HepG2 (cell line): ENCODE data around the gene APC2. TPM values are rescaled to one million over a fixed set of nuclear protein-coding genes. Genes with fewer than 3 reads are reported as not detected.

Experiments
- ARID2 ChIP-seq: sonication (generic); formaldehyde crosslinking; IDR thresholded peaks from 2 replicates; pipeline ENCODE4 v1.8.1; 2022; ENCODE audit warnings: mild to moderate bottlenecking, missing genetic modification reagents, borderline replicate concordance
- ATF1 ChIP-seq: IDR thresholded peaks from 2 replicates; pipeline ENCODE4 v1.6.1; 2016; ENCODE audit warnings: mild to moderate bottlenecking, control low read depth
- HOXA5 ChIP-seq: sonication (generic); formaldehyde crosslinking; IDR thresholded peaks from 2 replicates; pipeline ENCODE4 v1.4.0; 2020; ENCODE audit warnings: missing genetic modification reagents
- MAZ ChIP-seq, 2 experiments: sonication (generic) in 1 of 2; formaldehyde crosslinking in 1 of 2; IDR thresholded peaks; 2 replicates each; pipeline versions ENCODE4 v1.5.0 to v1.6.1; 2012 to 2020; ENCODE audit warnings: low read depth in 2 of 2, mild to moderate bottlenecking in 2 of 2, borderline replicate concordance in 1 of 2, improper control_type of control experiment in 1 of 2, low read length in 1 of 2, missing genetic modification reagents in 1 of 2, moderate library complexity in 1 of 2
- MED13 ChIP-seq: sonication (generic); formaldehyde crosslinking; IDR thresholded peaks from 2 replicates; pipeline ENCODE4 v1.5.0; 2020; ENCODE audit warnings: missing genetic modification reagents
- MEIS2 ChIP-seq: sonication (generic); formaldehyde crosslinking; IDR thresholded peaks from 2 replicates; pipeline ENCODE4 v1.9.0; 2021; ENCODE audit warnings: mild to moderate bottlenecking, missing genetic modification reagents
- MIXL1 ChIP-seq: IDR thresholded peaks from 2 replicates; pipeline ENCODE4 v1.6.1; 2016
- NFE2L1 ChIP-seq: sonication (generic); formaldehyde crosslinking; IDR thresholded peaks from 2 replicates; pipeline ENCODE4 v1.4.0; 2020; ENCODE audit warnings: missing genetic modification reagents, mild to moderate bottlenecking, borderline replicate concordance
- RBFOX2 ChIP-seq: fragments of 200-400 bp; formaldehyde crosslinking; IDR thresholded peaks from 2 replicates; pipeline ENCODE4 v1.6.1; 2017; ENCODE audit warnings: low read depth, mild to moderate bottlenecking, low read length
- RXRA ChIP-seq: sonication (generic); formaldehyde crosslinking; IDR thresholded peaks from 2 replicates; pipeline ENCODE4 v1.5.1; 2020; ENCODE audit warnings: missing genetic modification reagents
- SNAPC2 ChIP-seq: sonication (generic); formaldehyde crosslinking; IDR thresholded peaks from 2 replicates; pipeline ENCODE4 v1.8.1; 2022; ENCODE audit warnings: mild to moderate bottlenecking, missing genetic modification reagents
- SOX5 ChIP-seq: IDR thresholded peaks from 2 replicates; pipeline ENCODE4 v1.6.1; 2016; ENCODE audit warnings: borderline replicate concordance
- TBP ChIP-seq: sonication (generic); formaldehyde crosslinking; IDR thresholded peaks from 2 replicates; pipeline ENCODE4 v1.5.0; 2020; ENCODE audit warnings: missing genetic modification reagents
- TEAD2 ChIP-seq: sonication (generic); formaldehyde crosslinking; IDR thresholded peaks from 2 replicates; pipeline ENCODE4 v1.9.0; 2021; ENCODE audit warnings: missing genetic modification reagents
- ZBTB38 ChIP-seq: sonication (generic); formaldehyde crosslinking; IDR thresholded peaks from 2 replicates; pipeline ENCODE4 v1.5.1; 2020; ENCODE audit warnings: mild to moderate bottlenecking, missing genetic modification reagents
- ZNF235 ChIP-seq: sonication (generic); formaldehyde crosslinking; IDR thresholded peaks from 2 replicates; pipeline ENCODE4 v1.8.1; 2023; ENCODE audit warnings: mild to moderate bottlenecking, missing genetic modification reagents, borderline replicate concordance
- ZNF256 ChIP-seq: sonication (generic); formaldehyde crosslinking; conservative IDR thresholded peaks from 2 replicates; pipeline ENCODE4 v1.4.0; 2020; ENCODE audit warnings: missing genetic modification reagents
- ZNF441 ChIP-seq: sonication (generic); formaldehyde crosslinking; IDR thresholded peaks from 2 replicates; pipeline ENCODE4 v1.7.0; 2021; ENCODE audit warnings: missing genetic modification reagents, borderline replicate concordance
- ZNF772 ChIP-seq: sonication (generic); formaldehyde crosslinking; IDR thresholded peaks from 2 replicates; pipeline ENCODE4 v1.5.0; 2020; ENCODE audit warnings: mild to moderate bottlenecking, missing genetic modification reagents
- ZSCAN25 ChIP-seq: sonication (generic); formaldehyde crosslinking; IDR thresholded peaks from 2 replicates; pipeline ENCODE4 v1.8.0; 2022; ENCODE audit warnings: mild to moderate bottlenecking, missing genetic modification reagents
- polyA plus RNA-seq, 8 experiments: library from polyadenylated mRNA; depleted of rRNA in 3 of 8; stranded (reverse) in 7 of 8; unstranded in 1 of 8; fragments of >200 nt; fragmentation: Illumina TruSeq in 4 of 8; extraction: Trizol in 4 of 8; gene quantifications; 2 replicates each; pipeline versions ENCODE4 v1.2.1 to v1.2.3, GENCODE V29; 2011 to 2016; ENCODE audit warnings: low read depth in 4 of 8, missing spikeins in 1 of 8, mixed read lengths in 1 of 8; ENCODE audit not compliant: insufficient read depth in 1 of 8
- total RNA-seq, 5 experiments: library from RNA; depleted of rRNA; stranded (reverse); fragments of >200 nt; fragmentation: Illumina TruSeq; extraction: Trizol; gene quantifications; 2 replicates each; pipeline ENCODE4 v1.2.3, GENCODE V29; 2016; ENCODE audit warnings: low read depth in 1 of 5
- TF ChIP-seq, protein P1 (sequence below): sonication (generic); formaldehyde crosslinking; IDR thresholded peaks from 2 replicates; pipeline ENCODE4 v1.4.0; 2020; ENCODE audit warnings: low read depth, missing genetic modification reagents
- TF ChIP-seq, protein P2 (sequence below): sonication (generic); formaldehyde crosslinking; IDR thresholded peaks from 2 replicates; pipeline ENCODE4 v1.5.0; 2020; ENCODE audit warnings: missing genetic modification reagents
- TF ChIP-seq, protein P3 (sequence below): sonication (generic); IDR thresholded peaks from 2 replicates; pipeline ENCODE4 v1.6.1; 2016; ENCODE audit warnings: low read depth, borderline replicate concordance

The APC2 gene
- total and polyA plus RNA-seq, 2 of the 13 experiments (the other 11 are each of a cell fraction or from before 2014, with no cell fraction given) = 0.08 to 0.22 TPM

DNA sequence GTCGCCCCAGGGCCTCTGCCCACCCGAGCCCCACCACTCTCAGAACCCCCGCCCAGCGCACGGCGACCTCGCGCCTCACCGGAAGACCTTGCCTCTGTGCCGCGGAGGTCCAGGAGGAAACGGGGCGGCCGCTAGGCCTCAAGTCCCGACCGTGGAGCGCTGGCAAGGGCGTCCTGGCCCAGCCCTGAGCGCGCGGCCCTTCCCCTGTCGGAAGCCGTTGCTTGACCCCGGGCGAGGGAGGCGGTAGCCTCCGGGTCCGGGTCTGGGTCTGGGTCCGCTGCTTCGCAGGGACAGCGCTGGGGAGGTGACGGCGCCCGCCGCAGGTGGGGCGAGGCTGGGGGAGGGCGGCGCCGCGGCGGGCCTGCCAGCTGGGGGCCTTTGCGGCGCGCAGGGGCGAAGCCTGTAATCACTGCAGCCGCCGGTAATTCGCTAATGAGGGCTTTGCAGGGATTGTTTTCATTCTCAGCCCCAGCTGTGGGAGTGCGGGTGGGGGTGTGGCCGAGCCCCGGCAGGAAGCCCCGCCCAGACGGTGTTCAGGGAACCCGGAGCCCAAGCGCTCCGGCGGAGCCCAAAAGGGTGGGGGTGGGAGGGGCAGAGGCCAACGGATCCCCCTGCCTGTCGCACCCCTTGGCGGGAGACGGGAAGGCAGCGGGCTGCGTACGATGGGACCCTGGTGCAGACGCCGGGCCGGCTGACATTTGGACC lies 20.5 kb downstream of the APC2 start (continued):
- TF ChIP-seq, protein P1, sequence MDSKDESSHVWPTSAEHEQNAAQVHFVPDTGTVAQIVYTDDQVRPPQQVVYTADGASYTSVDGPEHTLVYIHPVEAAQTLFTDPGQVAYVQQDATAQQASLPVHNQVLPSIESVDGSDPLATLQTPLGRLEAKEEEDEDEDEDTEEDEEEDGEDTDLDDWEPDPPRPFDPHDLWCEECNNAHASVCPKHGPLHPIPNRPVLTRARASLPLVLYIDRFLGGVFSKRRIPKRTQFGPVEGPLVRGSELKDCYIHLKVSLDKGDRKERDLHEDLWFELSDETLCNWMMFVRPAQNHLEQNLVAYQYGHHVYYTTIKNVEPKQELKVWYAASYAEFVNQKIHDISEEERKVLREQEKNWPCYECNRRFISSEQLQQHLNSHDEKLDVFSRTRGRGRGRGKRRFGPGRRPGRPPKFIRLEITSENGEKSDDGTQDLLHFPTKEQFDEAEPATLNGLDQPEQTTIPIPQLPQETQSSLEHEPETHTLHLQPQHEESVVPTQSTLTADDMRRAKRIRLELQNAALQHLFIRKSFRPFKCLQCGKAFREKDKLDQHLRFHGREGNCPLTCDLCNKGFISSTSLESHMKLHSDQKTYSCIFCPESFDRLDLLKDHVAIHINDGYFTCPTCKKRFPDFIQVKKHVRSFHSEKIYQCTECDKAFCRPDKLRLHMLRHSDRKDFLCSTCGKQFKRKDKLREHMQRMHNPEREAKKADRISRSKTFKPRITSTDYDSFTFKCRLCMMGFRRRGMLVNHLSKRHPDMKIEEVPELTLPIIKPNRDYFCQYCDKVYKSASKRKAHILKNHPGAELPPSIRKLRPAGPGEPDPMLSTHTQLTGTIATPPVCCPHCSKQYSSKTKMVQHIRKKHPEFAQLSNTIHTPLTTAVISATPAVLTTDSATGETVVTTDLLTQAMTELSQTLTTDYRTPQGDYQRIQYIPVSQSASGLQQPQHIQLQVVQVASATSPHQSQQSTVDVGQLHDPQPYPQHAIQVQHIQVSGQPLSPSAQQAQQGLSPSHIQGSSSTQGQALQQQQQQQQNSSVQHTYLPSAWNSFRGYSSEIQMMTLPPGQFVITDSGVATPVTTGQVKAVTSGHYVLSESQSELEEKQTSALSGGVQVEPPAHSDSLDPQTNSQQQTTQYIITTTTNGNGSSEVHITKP (CRISPR knock-in tag) = no peak
- TF ChIP-seq, protein P2, sequence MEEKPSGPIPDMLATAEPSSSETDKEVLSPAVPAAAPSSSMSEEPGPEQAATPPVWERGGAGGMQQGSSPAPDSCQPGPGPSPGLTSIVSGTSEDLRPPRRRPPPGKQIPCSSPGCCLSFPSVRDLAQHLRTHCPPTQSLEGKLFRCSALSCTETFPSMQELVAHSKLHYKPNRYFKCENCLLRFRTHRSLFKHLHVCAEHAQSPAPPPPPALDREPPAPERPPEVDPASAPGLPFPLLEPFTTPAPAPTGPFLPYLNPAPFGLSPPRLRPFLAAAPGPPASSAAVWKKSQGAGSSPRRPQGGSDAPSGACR = 0 out of 2 replicates have a peak, but pooled peaks have one; percentile 12
- TF ChIP-seq ATF1 = no peak
- no peak for TF ChIP-seq SOX5 (CRISPR knock-in tag)
- TF ChIP-seq TEAD2 = no peak
- TF ChIP-seq RBFOX2 = no peak; the same call in none of the 2 replicates
- TF ChIP-seq HOXA5 (CRISPR knock-in tag) = 0 out of 2 replicates have a peak, but pooled peaks have one; percentile 34
- no peak for TF ChIP-seq RXRA (CRISPR knock-in tag)
- TF ChIP-seq ZBTB38 = 0 out of 2 replicates have a peak, but pooled peaks have one; percentile 37
- no peak for TF ChIP-seq TBP (CRISPR knock-in tag)
- peak; percentile 54; the same call in 1 of the 2 replicates for TF ChIP-seq ZNF772 (CRISPR knock-in tag)
- TF ChIP-seq ZNF235 = no peak
- no peak for TF ChIP-seq MAZ (IDR thresholded peaks at IDR 0.05; ENCODE audit: borderline replicate concordance, low read depth, low read length)
- TF ChIP-seq MAZ (CRISPR knock-in tag; IDR thresholded peaks at IDR 0.05; ENCODE audit: low read depth) = 0 out of 2 replicates have a peak, but pooled peaks have one; percentile 13
- TF ChIP-seq ZNF441 (CRISPR knock-in tag) = peak; percentile 43; the same call in 1 of the 2 replicates
- no peak for TF ChIP-seq NFE2L1 (CRISPR knock-in tag)
- 0 out of 2 replicates have a peak, but pooled peaks have one; percentile 31 for TF ChIP-seq ARID2 (CRISPR knock-in tag)
- TF ChIP-seq ZSCAN25 = no peak
- no peak for TF ChIP-seq MIXL1 (CRISPR knock-in tag)
- 0 out of 2 replicates have a peak, but pooled peaks have one; percentile 9 for TF ChIP-seq MED13
- TF ChIP-seq SNAPC2 (CRISPR knock-in tag) = 0 out of 2 replicates have a peak, but pooled peaks have one; percentile 32
- TF ChIP-seq, protein P3, sequence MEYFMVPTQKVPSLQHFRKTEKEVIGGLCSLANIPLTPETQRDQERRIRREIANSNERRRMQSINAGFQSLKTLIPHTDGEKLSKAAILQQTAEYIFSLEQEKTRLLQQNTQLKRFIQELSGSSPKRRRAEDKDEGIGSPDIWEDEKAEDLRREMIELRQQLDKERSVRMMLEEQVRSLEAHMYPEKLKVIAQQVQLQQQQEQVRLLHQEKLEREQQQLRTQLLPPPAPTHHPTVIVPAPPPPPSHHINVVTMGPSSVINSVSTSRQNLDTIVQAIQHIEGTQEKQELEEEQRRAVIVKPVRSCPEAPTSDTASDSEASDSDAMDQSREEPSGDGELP = peak; percentile 58; the same call in 1 of the 2 replicates
- TF ChIP-seq ZNF256 (CRISPR knock-in tag) = no peak
- TF ChIP-seq MEIS2 = peak; percentile 12; the same call in 1 of the 2 replicates
